NCI-H2107 (cell line): ENCODE data around the gene DLGAP1.
A peak's percentile ranks its signal among the peaks of the same experiment; 100 is the strongest.

Experiments used
- DNase-seq: peaks from one replicate; lab custom pipeline; 2025; lab: John Stamatoyannopoulos, UW

The DLGAP1 gene

GRCh38 chr18:3898861-3899613 lies 556.1 kb downstream of the DLGAP1 start:
- DNase-seq, result no peak

DNA sequence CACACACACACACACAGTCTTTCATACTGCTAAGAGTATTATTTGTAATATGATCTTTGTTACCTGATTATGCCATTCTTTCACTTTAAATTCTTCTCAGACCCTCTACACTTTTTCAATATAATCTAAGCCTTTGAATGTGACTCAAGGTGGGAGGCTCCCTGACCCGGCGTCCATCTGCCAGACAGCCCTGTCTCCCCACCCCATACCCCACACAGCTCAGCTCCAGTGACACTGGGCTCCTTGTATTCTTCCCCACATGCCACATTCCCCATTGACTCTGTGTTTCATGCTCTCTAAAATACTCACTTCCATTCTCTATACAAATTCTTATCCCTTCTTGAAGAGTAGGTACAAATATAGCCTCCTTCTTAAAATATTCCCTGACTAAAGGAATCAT lies 563.0 kb downstream of the DLGAP1 start:
- no peak for DNase-seq

DNA sequence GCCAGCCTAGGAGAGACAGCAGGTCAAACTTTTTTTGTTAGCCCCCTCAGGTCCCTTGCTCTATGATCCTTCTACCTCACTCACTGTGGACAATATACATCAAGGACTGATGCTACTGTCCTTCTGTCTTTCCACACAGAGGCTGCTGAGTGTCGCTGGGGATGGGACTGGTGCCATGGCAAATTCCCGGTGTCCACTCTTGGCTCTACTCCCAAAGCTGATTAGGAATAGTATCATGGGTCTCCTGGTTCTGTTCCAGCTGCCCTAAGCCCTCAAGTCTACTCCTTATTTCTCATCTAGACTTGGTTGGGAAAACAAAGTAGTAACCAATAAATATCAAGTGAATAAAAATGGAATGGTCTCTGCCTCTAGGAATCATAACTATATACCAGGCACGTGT lies 563.9 kb downstream of the DLGAP1 start:
- DNase-seq, result no peak

- no peak for DNase-seq
Measured at GRCh38 chr18:3889803-3890202, 565.3 kb downstream of the DLGAP1 start.

DNA sequence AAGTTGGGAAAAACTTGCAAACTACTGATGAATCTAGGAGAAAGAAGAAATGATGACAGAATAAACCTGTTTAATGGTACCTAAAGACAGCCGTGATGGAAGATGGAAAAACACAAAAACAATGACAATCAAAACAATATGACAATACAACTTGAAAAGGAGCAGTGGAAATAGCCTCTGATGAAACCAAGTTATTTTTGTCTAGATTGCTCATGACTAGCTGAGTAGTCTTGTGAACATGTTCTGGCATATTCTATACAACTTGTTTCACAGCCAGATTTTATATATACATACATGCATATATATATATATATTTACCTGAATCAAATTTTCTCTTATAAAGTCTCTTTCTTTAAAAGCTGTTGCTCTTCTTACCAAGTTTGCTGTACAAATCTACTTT lies 566.0 kb downstream of the DLGAP1 start:
- no peak for DNase-seq

DNA sequence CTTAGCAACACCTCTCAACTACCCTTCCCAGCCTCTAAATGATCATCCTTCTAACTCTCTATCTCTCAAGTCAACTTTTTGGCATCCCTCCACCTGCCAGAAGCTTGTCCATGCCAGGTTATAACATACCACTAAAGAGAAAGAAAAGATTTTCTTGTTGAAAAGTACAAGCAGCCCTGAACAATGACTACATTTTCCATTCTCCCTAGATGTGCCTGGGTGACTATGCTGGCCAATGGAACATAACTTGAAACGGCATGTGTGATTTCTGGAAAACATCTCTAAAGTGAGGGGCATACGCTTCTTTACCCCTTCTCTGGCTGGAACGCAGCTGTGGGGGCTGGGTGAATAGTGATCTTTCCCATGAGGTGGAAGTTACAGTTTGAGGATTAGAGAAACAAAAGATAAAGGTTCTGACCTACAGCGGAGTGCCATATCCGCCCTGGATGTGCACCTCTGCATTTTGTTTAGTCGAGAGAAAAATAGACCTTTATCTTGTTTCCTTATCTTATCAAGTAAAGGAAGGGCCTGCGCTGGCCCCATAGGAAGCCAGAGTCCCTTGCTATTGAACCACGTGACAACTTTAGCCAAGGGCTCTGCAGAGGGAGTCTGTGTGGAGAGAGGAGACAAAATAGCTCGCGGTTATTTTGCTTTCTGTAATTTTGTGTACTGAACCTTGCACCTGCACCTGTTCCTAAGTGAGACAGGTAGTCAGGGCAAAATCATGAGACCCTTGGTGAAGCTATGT lies 568.4 kb downstream of the DLGAP1 start:
- no peak for DNase-seq

DNA sequence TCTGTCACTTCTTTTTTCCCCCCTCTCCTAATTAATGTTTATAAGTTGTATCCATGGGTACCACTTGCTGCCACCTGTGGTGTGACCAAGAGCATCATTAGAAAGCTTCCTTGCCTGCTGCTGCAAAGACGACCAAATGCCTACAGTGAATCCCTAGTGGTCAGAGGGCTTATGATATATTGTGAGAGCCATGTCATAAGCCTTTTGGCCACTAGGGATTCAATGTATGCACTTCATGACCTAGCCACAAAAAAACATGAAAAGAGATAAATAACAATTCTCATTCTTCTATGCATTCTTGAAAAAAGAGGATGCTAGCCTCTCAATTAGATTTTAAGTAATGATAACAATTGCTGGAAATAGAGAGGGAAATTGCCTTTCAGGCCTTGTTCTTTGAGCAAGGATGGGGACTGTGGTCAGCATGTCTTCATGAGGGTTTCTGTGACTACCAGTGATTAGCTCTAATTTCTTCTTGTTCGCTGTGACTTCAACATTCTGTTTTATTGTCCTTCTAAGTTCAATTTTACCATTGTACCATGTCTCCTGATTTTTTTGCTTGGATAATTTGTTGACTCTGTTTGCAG lies 569.8 kb downstream of the DLGAP1 start:
- no peak for DNase-seq

DNA sequence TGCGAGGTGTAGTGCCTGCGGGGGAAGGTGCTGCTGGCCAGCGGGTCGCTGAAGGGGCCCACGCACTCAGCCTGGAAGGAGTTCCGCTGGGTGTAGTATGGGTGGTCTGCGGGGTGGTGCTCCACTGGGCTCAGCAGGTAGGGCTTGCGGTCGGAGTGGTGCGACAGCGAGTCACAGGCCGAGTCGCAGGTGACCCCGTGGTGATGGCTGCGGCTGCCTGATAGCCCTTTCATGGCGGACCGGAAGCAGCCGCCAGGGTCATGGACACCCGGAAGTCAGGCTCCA lies 575.3 kb downstream of the DLGAP1 start:
- DNase-seq, result no peak

GRCh38 chr18:3879114-3879835 lies 575.8 kb downstream of the DLGAP1 start:
- DNase-seq, result no peak

GRCh38 chr18:3878401-3878800 lies 576.7 kb downstream of the DLGAP1 start:
- DNase-seq, result no peak

GRCh38 chr18:3877678-3878077 lies 577.4 kb downstream of the DLGAP1 start:
- DNase-seq, result no peak

GRCh38 chr18:3875961-3876360 lies 579.1 kb downstream of the DLGAP1 start:
- no peak for DNase-seq

DNA sequence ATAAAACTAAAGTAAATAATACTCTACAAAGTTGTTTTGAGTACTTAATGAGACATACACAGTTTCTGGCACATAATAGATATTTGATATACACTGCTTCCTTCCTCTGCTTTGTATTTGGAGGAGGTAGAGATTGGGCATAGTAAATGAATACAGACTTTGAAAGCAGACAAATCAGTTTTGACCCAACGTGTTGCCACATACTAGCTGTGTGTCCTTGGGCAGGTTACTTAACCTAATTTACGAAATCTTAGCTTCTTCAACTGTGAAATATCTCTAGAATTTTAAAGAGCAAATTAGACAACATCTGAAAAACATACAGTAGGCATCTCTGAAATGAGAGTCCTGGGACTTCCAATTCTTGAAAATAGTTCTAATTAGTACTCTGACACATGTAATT lies 579.7 kb downstream of the DLGAP1 start:
- no peak for DNase-seq

DNA sequence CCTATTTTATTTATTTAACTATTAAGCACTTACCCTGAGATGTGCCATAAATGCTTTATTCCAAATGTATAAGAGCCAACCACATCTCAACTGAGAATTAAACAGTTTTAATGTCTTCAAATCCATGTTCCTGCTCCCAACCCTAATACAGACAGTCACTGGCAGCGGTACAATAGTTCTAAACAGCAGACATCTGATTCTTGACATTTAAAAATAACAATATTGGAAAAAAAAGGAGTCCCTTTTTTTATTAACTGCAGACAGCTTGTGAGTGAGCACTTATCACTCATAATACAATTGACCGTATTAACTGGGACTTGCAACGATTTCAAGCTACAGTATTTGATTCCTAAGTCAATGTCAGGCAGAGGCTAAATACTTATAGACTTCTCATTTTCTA lies 580.5 kb downstream of the DLGAP1 start:
- no peak for DNase-seq

GRCh38 chr18:3874125-3874524 lies 581.0 kb downstream of the DLGAP1 start:
- no peak for DNase-seq

DNA sequence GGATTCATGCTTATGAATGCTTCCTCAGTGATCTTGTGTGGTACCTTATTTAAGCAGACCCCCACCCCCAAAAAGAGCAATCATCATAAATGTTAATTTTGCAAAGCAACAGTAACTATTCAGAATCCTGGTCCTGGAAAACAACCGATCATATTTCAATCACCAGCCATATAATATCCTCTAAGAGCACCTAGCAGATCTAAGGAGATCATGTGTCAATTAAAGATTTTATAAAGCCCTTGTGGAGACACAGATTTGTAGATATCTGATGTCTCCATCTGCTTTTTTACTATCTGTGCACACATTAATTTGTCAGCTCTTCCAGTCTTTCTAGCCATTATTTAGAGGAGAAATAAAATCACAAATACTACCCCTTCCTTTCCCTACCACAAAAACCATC lies 581.4 kb downstream of the DLGAP1 start:
- no peak for DNase-seq

GRCh38 chr18:3873211-3873610 lies 581.9 kb downstream of the DLGAP1 start:
- DNase-seq, result no peak

- DNase-seq, result no peak
Measured at GRCh38 chr18:3872641-3873040, 582.5 kb downstream of the DLGAP1 start.

GRCh38 chr18:3871687-3872086 lies 583.4 kb downstream of the DLGAP1 start:
- no peak for DNase-seq

DNA sequence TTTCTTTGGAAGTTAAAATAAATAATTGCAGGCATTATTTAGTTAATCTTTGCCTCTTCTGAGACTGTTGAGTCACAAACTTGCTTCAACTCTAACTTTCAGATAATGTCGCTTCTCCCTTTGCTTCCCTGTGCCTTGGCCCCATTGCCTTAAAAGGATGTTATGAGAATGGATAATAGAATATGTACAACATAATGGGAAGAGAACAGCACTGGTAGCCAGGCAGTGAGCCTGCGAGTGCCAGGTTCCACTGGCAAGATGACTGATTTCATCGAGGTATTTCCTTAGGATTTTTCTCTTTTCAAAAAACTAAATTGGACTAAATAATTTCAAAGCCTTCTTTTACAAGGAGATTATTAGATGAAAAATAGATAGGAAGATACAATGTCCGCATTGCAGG lies 584.2 kb downstream of the DLGAP1 start:
- DNase-seq, result no peak

DNA sequence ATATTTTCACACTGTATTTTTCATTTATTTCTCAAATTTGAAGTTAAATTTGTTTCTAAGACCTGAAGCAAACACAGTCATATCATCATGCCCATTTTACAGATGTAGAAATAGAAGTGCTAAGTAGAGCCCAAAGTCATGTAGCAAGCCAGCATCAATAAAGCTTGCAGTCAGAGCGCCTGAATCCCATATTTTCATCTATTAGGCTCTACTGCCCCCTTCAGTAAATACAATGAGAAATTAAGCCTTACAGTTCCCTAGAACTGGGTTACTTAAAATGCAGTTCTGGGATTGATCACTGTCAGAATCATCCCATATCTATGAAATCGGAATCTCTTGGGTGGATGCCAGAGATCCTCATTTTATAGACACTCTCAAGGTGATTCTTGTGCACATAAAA lies 585.3 kb downstream of the DLGAP1 start:
- peak; percentile 48 for DNase-seq

- no peak for DNase-seq
Measured at GRCh38 chr18:3867864-3868311, 587.2 kb downstream of the DLGAP1 start.

- DNase-seq, result no peak
Measured at GRCh38 chr18:3867236-3867635, 587.9 kb downstream of the DLGAP1 start.
